GM19099 (cell line): ENCODE results near the gene MELTF.

ENCODE experiments used
- POLR2A ChIP-seq: IDR thresholded peaks from 3 replicates; pipeline ENCODE4 v1.6.1; 2011; ENCODE audit warnings: low read depth; ENCODE audit not compliant: insufficient read length; ENCODE audit errors: extremely low read depth

Gene MELTF

DNA sequence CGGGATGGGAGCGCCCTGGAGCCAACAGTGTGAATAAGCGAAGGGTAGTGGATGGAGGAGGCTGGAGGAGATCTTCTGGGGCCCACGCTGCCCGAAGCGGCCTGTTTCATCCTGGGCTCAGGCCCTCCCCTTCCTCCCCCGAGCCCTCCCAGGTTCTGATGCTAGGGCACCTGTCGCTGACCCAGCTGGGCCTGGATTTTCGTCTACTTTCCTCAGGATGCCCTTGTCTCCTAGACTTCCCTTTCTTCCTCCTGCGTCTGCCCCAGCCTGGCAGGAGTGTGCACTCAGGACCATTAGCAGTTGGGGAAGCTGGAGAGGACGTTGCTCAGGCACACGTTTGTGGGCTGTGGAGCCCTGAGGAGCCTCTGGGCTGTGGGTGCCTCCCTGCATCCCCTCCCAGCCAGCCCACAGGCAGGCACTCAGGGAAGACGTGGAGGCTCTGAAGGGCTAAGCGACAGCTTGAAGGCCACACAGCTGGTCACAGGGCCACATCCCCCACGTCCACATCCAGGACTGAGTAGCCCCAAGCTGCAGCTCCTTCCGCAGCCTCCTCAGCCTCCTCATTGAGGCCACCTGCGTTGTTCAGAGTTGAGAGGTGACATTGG is 37.1 kb downstream of the MELTF start:
- TF ChIP-seq POLR2A: no peak

DNA sequence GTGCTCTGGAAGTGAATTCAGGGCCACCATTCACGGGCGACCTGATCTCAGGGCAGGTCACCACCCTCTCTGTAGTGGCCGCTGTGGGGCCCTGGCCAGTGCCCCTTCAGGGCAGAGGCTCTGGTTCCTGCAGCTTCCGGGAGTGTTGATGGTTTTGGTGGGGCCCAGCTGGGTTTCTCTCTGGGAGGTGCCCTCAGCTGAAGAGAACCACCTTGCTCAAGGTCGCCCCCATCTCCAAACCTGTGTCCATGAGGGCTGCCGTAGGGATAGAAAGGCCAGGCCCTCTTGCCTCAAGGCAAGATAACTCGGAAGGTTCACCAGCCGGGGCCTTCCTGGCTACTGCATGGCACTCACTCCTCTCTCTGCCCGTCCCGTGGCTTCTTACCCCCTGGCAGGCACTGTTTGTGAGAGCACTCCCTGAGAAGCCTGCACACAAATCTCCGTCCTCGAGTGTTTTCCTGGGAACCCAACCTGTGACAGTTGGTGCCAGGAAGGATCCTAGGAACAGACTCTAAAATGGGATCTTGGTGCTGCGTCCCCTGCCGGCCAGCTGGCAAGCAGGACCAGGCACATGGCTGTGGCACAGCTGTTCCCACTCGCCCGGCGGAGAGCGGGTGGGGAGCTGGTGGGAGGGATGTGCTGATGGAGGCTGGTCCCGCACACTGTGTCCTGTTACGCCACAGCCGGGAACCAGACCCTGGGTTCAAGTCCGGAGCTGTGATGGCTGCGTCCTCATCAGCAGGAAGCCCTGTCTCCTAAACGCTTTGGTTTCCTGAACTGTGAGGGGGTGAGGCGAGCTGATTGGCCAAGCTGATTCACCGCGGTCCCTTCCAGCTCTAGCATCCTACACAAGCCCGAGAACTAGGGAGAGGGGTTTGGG is 37.8 kb downstream of the MELTF start:
- no peak for TF ChIP-seq POLR2A

DNA sequence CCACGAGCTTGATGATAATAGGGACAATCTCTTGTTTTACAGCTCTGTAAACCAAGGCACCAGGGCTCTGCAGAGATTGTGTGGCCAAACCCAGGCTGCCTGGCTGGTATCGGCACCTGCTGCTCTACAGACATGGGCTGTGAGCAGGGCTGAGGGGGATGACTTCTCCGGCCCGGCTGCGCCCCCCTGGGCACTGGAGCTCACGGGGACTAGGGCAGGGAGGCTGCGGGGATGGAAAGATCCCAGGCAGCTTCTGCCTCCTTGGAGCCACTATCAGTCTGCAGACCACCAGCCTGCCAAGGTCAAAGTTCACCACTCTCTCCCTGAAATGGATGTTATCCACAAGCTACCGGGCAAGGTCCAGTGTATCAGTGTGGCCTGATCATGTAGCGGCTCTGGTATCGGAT is 39.0 kb downstream of the MELTF start:
- TF ChIP-seq POLR2A: no peak

DNA sequence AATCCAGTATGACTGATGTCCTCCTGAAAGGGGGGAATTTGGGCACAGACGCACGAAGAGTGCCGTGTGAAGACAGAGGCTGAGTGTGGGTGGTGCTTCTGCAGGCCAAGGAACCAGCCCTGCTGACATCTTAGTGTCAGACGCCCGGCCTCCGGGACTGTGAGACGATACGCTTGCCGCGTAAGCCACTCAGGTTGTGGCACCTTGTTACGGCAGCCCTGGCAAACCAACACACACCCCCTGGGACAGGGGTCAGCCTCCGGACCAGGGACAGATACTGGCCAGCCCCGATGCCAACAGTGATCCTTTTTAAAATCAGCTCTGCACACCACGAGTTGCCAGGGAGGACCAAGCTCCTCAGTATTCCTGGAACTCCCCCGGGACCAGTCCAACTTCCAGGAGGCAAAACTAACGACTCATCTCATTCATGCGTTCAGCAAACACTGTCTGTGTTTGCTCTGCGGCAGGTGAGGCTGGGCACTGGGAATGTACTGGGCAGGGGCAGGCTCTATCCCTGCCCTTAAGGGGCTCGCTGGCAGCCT is 39.8 kb downstream of the MELTF start:
- TF ChIP-seq POLR2A: no peak

DNA sequence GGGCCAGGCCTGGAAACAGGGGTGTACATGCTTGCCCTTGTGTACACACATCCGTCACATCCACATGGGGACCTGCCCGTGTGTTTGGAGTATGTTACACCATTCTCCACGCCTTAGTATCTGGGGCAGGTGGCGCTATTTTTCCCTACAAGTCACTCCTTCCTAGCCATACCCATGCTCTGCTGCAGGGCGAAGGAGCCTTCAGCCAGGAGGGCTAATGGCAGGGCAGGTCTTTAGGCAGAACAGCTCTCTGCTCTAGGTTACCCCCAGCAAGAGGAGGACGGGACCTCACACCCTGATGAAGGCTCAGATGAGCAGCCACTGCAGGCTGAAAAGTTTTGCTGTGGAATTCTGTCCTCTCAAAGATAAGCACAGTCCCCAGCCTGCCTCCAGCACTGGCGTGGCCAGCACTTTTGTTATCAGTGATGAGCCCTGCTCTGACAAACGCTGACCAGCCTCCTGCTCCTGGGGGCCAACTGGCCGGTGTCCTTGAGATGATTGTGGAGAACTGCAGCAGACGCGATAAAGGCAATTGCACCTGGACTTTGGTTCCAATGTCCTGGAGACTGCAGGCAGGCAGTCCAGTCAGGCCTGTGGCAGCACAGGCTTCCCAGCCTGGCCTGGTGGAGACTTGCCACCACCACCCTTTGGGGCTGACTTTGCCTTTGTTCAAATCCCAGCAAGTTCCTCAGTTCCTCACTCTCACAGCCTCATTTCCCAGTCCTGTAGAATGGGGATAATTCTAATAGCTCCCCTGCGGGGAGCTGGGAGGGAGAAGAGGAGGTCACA is 41.2 kb downstream of the MELTF start:
- no peak for TF ChIP-seq POLR2A

DNA sequence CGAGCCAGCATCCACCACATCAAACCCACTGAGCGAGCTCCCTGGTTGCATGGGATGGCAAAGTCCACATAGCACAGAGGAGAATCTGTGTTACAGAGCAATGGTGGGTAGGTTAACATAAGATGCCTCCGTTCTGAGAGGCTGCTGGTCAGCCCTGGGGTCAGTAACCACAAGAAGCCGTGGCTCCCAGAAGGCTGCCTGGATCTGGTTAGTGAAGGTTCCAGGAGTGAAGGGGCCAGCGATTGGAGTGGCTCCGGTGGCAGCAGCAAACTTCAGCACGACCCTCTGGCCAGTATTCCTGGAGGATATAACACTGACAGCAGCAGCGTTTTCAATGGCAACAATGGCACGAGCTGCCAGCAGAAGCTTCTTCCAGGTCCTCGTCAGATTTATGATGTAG is 42.6 kb downstream of the MELTF start:
- no peak for TF ChIP-seq POLR2A

DNA sequence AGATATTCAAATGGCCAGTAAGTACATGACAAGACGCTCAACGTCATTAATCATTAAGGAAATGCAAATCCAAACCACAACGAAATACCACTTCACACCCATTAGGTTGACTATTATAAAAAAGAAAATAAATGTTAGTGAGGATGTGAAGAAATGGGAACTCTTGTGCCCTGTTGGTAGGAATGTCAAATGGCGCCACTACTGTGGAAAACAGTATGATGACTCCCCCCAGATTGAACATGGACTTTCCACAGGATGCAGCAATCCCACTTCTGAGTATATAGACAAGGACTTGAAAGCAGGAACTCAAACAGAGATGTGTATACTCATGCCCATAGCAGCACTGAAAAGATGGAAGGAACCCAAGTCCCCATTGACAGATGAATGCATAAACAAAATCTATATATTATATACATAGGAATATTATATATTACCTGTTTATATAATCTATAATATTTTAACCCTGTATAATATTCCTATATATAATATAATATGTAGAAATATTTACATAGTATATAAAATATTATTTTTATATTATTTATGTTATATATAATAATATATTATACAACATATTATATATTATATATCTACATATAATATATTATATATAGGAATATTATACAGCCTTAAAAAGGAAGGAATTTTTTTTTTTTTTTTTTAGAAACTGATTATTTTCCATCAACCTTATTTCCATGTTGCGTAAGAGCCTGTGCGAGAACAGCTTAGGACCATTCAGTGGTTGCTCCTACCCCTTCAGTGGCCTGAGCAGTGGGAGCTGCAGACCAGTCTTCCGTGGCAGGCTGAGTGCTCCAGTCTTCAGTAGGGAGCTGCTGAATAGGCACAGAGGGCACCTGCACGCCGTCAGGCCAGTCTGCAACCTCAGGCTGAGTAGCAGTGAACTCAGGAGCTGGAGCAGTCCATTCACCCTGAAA is 43.4 kb downstream of the MELTF start:
- no peak for TF ChIP-seq POLR2A

DNA sequence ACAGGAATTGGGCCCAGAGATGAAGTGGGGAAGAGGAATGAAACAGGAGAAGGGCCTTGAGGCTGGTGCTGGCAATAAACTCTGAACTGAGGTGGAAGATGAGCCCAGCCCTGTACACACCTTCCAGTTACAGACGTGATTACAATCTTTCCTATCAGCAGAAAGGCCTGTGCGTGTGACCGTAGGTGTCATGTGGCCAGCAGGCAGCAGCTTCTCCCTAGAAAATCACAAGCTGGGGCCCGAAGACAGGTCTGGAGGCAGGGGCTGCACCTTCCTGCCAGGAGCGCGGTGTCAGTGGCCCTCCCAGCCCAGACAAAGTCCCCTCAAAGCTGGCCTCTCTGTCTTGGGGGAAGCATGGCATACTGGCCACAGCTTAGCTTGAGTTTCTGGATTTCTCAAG is 44.3 kb downstream of the MELTF start:
- TF ChIP-seq POLR2A: no peak

DNA sequence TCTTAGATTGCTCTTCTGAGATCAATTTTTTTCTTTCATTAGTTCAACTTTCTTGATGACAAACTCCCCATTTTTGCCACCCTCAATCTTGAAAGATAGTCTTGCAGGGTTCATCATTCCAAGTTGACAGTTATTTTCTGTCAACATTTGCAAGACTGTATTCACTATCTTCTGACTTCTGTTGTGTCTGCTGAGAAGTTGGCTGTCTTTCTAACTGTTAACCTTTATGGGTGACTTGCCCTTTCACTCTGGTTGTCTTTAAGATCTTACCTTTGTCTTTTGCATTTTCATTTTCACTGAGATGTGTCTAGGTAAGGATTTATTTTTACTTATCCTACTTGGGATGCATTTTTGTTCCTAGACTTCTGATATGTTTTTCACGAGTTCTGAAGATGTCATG is 46.4 kb downstream of the MELTF start:
- TF ChIP-seq POLR2A: no peak

DNA sequence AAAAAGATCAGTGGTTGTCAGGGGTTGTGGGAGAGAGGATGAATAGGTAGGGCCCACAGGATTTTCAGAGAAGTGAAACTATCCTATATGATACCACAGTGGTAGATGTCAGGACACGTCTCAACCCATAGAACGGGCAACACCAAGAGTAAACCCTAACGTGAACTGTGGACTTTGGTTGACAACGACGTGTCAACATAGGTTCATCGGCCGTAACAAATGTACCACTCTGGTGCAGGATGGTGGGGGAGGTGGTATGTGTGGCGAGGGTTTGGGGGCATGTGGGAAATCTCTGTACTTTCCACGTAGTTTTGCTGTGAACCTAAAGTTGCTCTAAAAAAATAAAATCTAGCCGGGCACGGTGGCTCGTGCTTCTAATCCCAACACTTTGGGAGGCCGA is 48.0 kb downstream of the MELTF start:
- TF ChIP-seq POLR2A: no peak

DNA sequence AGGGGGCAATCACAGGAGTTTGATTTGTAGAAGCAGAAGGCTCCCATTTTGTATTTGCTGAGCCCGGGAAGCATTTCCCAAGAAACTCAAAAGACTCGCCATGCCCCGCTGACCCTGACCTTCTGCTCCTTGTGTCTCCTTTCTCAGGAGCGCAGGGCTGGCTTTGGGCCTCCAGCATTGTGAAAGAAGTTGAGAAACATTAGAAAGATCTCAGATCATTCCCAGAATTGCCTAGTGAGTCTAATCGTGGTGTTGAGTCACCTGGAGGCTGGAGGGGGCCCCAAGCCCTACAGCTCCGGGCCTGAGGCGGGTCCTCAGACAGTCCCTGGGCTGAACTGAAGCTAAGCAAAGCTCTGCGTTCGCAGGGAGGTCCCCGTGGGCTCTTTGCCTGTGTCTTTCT is 50.1 kb downstream of the MELTF start:
- no peak for TF ChIP-seq POLR2A

DNA sequence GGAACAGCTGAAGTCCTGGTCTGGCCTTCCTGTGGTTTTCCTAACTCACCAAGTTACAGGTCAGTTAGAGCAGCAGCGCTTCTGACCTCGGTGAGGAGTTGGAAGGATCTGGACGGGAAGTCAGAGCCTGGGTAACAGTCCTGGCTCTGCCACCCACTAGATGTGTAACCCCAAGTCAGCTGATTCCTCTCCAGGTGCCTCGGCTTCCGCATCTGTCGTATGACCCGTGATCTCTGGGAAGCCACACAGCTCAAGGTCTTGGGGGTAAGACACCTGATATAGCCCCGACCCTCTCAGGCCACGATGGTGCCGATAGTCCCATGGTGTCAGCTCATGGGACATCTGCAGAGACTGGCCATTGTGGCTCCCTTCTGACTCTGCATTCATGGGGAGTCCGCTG is 52.7 kb downstream of the MELTF start:
- no peak for TF ChIP-seq POLR2A

DNA sequence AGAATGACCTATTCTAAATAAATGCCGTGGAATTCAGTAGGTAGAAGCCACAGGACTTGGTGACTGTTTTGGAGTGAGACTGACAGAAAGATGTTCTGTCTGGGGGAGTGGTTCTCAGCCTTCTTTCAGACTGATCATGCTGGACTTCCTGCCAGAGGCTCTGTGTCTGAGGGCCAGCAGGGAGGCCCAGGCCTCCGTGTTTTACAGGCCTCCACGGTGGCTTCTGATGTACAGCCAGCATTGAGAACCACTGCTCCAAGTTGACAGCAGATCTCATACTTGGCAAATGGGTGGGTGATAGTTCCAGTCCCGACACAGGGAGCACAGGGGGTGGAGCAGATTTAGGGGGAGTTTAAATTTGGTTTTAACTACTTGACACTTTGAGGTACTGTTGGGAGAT is 54.3 kb downstream of the MELTF start:
- no peak for TF ChIP-seq POLR2A

DNA sequence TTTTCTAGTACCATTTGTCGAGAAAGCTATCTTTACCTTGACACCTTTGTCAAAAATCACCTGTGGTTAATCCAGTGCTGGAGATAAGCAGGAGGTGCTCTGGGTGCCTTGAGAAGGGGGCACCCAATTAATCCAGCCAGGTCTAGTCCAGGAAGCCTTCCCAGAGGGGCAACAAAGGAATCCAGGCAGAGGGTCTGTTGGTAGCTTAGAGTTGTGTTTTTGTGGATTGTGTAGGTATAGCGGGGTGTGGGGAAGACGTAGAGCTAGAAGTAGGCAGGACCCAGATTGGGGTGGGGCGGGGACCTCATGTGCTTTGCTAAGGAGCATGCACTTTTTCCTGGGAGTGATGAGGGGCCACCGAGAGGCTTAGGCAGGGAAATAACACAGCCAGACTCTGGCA is 55.0 kb downstream of the MELTF start:
- TF ChIP-seq POLR2A: no peak
